HG03378 (cell line): ENCODE results near the gene DNAJC28.
A peak's percentile ranks its signal among the peaks of the same experiment; 100 is the strongest.
"Not testable (repeated sequence)": the region's sequence is repeated elsewhere in the genome, so short reads cannot be mapped to it uniquely, and the experiment has no call there.

Experiments used
- ATAC-seq: cut with Tn5 transposase; IDR thresholded peaks from one replicate; pipeline ENCODE4 v1.9.1; 2021; ENCODE audit warnings: mild to moderate bottlenecking, moderate library complexity; ENCODE audit not compliant: unreplicated experiment

DNAJC28 gene

GRCh38 chr21:33481314-33481943 lies 10.1 kb downstream of the DNAJC28 start:
- no peak for ATAC-seq

- ATAC-seq = no peak
Observed at GRCh38 chr21:33480481-33481103, 10.9 kb downstream of the DNAJC28 start.

DNA sequence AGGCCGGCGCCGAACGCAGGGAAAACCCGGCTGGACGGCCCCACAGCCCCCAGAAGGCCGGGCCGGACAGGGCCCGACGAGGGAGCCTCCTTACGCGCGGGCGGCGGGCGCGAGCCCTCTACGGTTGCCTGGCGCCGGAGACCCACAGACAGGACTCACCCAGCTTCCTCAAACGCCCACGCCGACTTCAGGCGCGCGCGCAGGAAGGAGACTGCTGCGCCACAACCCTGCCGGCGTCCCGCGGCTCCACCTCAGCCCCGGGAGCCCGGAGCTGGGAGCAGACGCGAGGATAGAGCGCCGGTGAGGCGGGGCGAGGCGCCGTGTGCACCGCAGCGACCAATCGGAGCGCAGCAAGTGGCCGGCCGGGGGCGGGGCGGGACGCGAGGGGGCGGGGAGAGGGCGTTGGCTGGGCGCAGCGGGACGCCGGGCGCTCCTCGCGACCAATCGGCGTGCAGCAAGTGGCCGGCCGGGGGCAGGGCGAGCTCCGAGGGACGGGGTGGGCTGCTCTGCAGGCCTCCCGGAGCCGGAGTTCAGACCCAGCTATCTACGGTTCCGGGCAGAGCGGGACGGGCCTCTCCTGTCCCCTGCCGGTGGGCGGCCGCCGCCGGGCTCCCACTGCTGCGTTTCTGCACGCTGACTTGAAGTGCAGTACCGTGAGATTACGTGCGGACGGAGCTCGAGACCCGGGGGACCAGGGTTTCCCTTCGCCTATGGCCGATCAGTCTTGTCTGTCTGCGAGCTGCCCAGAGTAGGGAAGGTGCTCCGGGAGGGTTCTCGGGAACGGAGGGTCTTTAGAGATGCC lies 11.6 kb downstream of the DNAJC28 start, which contains the start of gene TMEM50B:
Gene TMEM50B (minus strand): TSS at position 296 of the 802 bp plus-strand sequence. CDS start 11,089 bp downstream, outside the sequence.
- ATAC-seq = peak; percentile 83

DNA sequence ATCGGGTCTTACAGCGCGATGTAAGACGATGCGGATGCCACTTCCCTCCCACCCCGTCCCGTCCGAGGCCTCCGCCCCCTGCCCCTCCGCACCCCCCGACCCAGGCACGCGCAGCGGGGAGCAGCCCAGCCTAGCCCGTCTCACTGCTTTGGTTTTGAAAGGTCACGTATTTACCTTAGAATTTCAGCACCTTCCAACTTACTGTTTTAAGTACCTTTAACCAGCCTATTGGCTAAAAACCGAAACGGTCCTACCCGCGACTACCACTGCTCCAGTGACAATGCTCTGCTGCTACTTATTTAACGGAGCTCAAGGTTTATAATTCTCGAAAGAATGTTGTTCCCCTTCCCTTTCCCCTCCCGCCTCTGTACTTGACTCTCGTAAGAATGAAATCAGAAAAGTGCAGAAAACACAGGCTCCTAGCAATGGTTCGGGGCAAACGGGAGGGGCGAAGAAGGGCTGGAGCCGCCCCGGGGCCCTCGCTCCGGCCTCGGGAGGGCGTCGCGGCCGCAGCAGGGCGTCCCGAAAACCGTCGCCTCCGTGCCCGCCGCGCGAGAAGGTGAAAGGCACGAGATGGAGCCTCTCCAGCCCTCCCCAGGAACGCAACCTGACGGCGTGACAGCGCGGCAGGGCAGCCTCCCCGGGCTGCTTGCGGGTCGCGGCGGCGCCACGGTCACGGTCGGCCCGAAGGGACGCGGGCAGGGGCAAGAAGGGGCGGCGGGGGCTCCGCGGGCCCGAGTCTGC lies 12.4 kb downstream of the DNAJC28 start:
- peak; percentile 11 for ATAC-seq

DNA sequence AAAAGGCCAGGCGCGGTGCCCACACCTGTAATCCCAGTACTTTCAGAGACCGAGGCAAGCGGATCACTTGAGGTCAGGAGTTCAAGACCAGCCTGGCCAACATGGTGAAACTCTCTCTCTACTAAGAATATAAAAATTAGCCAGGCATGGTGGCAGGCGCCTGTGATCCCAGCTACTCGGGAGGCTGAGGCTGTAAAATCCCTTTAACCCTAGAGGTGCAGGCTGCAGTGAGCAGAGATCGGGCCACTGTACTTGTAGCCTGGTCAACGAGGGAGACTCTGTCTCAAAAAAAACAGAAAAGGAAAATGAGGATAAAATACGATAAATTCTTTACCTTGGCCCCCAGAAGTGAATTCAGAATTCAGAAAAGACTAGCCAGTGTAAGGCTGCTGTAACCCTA lies 13.3 kb downstream of the DNAJC28 start:
- no peak for ATAC-seq

DNA sequence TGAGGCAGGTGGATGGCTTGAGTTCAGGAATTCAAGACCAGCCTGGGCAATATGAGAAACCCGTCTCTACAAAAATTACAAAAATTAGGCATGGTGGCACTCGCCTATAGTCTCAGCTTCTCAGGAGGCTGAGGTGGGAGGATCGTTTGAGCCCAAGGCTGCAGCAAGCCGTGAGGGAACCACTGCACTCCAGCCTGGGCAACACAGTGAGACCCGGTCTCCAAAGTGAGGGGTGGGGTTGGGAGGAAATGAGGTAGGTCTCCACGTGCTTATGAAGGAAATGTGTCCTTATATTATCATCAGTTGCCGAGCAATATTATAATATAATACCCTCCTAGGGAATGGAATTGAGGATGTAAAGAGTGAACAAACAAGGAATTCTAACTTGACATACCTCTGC lies 14.4 kb downstream of the DNAJC28 start:
- no peak for ATAC-seq

DNA sequence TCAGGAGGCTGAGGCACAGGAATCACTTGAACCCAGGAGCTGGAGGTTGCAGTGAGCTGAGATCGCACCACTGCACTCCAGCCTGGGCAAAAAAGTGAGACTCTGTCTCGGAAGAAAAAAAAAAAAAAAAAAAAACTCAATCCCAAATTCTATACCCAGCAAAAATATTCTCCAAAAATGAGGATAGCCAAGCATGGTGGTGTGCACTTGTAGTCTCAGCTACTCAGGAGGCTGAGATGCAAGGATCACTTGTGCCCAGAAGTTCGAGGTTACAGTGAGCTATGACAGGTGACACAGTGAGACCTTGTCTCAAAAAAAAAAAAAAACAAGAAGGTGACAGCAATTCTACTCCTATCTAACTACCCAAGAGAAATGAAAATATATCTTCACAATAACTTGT lies 18.2 kb downstream of the DNAJC28 start:
- ATAC-seq = no peak

DNA sequence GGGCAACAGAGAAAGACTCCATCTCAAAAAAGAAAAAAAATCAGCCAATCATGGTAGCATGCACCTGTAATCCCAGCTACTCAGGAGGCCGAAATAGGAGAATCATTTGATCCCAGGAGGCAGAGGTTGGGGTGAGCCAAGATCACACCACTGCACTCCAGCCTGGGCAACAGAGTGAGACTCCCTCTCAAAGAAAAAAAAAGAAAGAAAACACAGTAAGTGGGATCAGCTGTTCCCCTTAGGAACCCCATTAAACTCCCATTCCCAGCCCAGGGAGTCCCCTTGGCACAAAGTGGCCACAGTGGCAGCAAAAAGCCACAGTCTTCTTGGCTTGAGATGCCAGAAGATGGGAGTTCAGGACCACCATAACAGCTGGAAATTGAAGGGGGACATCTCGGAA lies 20.8 kb downstream of the DNAJC28 start:
- ATAC-seq = no peak

DNA sequence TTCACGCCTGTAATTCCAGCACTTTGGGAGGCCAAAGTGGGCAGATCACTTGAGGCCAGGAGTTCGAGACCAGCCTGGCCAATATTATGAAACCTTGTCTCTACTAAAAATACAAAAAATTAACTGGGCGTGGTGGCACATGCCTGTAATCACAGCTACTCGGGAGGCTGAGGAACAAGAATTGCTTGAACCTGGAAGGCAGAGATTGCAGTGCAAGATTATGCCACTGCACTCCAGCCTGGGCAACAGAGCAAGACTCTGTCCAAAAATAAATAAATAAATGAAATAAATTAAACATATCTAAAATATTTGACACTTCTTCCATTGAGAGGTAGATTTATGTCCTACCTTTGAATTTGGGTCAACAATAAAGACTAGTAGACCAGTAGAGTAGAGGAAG lies 22.3 kb downstream of the DNAJC28 start:
- ATAC-seq = not testable (repeated sequence)

- ATAC-seq = no peak
Observed at GRCh38 chr21:33461538-33462250, 29.8 kb downstream of the DNAJC28 start.

DNA sequence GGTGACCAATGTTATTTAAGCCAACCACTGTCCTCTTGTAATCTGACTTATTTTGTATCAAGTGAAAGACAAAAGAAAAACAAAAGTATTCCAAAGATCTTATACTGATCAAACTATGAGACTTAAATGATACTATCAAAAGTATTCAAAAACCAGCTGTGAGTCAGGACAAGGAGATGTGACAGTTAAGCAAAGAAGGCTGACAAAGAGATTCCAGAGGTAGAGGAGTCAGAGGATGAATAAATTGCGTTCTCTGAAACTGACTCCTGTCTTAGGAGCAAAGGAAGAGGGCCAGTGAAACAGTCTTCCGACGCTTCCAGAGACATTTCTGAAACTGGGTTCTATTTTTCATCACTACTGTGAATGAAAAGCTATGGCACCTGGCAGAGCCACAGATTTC lies 32.7 kb downstream of the DNAJC28 start:
- no peak for ATAC-seq

- ATAC-seq = no peak
Observed at GRCh38 chr21:33455686-33456446, 35.6 kb downstream of the DNAJC28 start.

- no peak for ATAC-seq
Observed at GRCh38 chr21:33452362-33452761, 39.2 kb downstream of the DNAJC28 start.

GRCh38 chr21:33451634-33452071 lies 39.9 kb downstream of the DNAJC28 start:
- ATAC-seq = no peak

DNA sequence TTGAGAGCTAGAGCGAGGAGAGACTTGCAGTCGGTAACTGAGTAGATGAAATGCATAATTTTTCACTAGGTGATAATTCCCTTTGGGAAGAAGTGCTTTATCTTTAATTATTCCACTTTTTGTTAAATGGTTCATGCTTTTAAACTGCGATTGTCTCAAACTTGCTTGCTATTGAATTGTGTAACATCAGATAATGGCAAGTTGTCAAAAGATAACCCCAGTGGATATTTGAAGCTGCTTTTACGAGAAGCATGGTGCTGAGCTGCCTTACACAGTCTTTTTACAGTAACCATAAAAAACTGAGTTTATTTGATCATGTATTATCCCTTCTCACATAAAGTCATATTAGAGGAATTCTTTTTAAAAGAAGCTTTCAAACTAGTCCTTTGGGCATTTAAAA lies 41.9 kb downstream of the DNAJC28 start:
- ATAC-seq = no peak

DNA sequence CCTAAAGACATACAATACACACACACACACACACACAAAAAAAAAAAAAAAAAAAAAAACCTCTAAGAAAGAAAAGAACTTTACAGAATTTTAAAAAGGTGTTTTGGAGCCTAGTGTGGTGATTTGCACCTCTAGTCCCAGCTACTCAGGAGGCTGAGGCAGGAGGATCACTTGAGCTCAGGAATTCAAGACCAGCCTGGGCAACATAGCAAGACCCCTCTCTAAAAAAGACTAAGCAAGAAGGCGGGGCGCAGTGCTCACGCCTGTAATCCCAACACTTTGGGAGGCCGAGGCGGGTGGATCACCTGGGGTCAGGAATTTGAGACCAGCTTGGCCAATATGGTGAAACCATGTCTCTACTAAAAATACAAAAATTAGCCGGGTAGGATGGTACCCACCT lies 44.9 kb downstream of the DNAJC28 start:
- not testable (repeated sequence) for ATAC-seq

DNA sequence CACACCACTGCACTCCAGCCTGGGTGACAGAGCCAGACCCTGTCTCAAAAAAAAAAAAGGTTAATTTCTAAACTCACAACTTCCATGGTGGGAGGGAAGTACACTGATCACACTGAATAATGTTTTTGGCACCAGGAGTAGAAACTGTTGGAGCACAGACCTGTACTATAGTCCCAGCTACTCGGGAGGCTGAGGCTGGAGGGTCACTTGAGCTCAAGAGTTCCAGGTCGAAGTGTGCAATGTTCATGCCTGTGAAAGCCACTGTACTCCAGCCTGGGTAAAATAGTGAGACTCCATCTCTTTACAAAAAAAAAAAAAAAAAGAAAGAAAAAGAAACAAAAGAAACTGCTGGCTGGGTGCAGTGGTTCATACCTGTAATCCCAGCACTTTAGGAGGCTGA lies 47.0 kb downstream of the DNAJC28 start:
- no peak for ATAC-seq

DNA sequence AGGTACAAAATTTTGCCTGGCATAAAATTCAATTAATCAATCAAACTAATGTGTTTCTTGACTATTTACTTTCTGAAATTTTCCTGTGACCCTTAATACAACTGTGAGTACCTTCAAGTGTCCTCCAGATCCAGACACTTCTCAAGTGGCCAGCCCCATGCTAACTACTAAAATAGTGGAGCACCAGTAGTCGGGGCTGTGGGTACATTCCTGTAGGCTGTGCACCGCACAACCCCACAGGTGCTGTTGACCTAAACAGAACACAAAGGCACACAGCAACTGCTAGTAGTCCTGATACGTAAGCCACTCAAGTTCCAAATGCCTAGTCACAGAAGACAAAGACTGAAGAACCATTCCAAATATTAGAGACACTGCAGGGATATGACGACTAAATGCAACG lies 48.3 kb downstream of the DNAJC28 start:
- ATAC-seq = no peak
